Trophoblast cell (in vitro differentiated cells and primary cell): ENCODE results near the gene LRATD1.
"Not testable (repeated sequence)": the region's sequence is repeated elsewhere in the genome, so short reads cannot be mapped to it uniquely, and the experiment has no call there.

Experiments used
- DNase-seq, 2 donors: peaks; one replicate each; pipeline ENCODE4 v3.0.0-alpha.2; 2016
- H2AFZ ChIP-seq: 2 replicates; pipeline ENCODE4 v1.6.1; 2013; ENCODE audit warnings: low read length, moderate library complexity, mild to moderate bottlenecking; ENCODE audit not compliant: insufficient read depth, poor library complexity
- H2AK5ac ChIP-seq: 2 replicates; pipeline ENCODE4 v1.6.1; 2013; ENCODE audit warnings: mild to moderate bottlenecking, low read length
- H2BK120ac ChIP-seq: 2 replicates; pipeline ENCODE4 v1.6.1; 2013; ENCODE audit warnings: low read length, mild to moderate bottlenecking, moderate library complexity; ENCODE audit not compliant: insufficient read depth, poor library complexity
- H2BK12ac ChIP-seq: 2 replicates; pipeline ENCODE4 v1.6.1; 2013; ENCODE audit warnings: mild to moderate bottlenecking, low read length, moderate library complexity
- H2BK5ac ChIP-seq: 2 replicates; pipeline ENCODE4 v1.6.1; 2013; ENCODE audit warnings: low read length, low read depth, moderate library complexity, mild to moderate bottlenecking; ENCODE audit not compliant: poor library complexity
- H3K14ac ChIP-seq: 2 replicates; pipeline ENCODE4 v1.6.1; 2013; ENCODE audit warnings: mild to moderate bottlenecking, low read length
- H3K18ac ChIP-seq: 2 replicates; pipeline ENCODE4 v1.6.1; 2013; ENCODE audit warnings: mild to moderate bottlenecking, low read length
- H3K23ac ChIP-seq: 2 replicates; pipeline ENCODE4 v1.6.1; 2013; ENCODE audit warnings: low read length
- H3K27ac ChIP-seq: 2 replicates; pipeline ENCODE4 v1.5.1; 2013; ENCODE audit warnings: low read depth, mild to moderate bottlenecking, inconsistent platforms, low read length, moderate library complexity
- H3K27me3 ChIP-seq: 2 replicates; pipeline ENCODE4 v1.6.1; 2013; ENCODE audit warnings: inconsistent platforms, mild to moderate bottlenecking, low read length, moderate library complexity; ENCODE audit not compliant: insufficient read depth
- H3K36me3 ChIP-seq, 2 experiments: 1 replicate in 1 of 2; 2 replicates in 1 of 2; pipeline ENCODE4 v1.6.1; 2013; ENCODE audit warnings: low read length in 2 of 2, mild to moderate bottlenecking in 2 of 2, moderate library complexity in 1 of 2; ENCODE audit not compliant: insufficient read depth in 2 of 2, control insufficient read depth in 1 of 2
- H3K4ac ChIP-seq: 2 replicates; pipeline ENCODE4 v1.6.1; 2013; ENCODE audit warnings: low read depth, mild to moderate bottlenecking, low read length, moderate library complexity
- H3K4me1 ChIP-seq, 2 experiments: 1 replicate in 1 of 2; 2 replicates in 1 of 2; pipeline ENCODE4 v1.6.1; 2013; ENCODE audit warnings: low read length in 2 of 2, mild to moderate bottlenecking in 2 of 2, moderate library complexity in 1 of 2; ENCODE audit not compliant: insufficient read depth in 2 of 2, control insufficient read depth in 1 of 2
- H3K4me2 ChIP-seq: 2 replicates; pipeline ENCODE4 v1.6.1; 2013; ENCODE audit warnings: inconsistent platforms, mild to moderate bottlenecking, low read length, moderate library complexity
- H3K4me3 ChIP-seq: 2 replicates; pipeline ENCODE4 v1.5.1; 2013; ENCODE audit warnings: mild to moderate bottlenecking, low read depth, low read length, inconsistent platforms
- H3K79me1 ChIP-seq: one replicate; pipeline ENCODE4 v1.6.1; 2013; ENCODE audit warnings: low read length
- H3K79me2 ChIP-seq: 2 replicates; pipeline ENCODE4 v1.6.1; 2013; ENCODE audit warnings: low read length, mild to moderate bottlenecking; ENCODE audit not compliant: control insufficient read depth, insufficient read depth, poor library complexity
- H3K9ac ChIP-seq: 2 replicates; pipeline ENCODE4 v1.6.1; 2013; ENCODE audit warnings: mild to moderate bottlenecking, low read length
- H3K9me3 ChIP-seq: 2 replicates; pipeline ENCODE4 v1.6.1; 2013; ENCODE audit warnings: low read depth, mild to moderate bottlenecking, control low read depth, inconsistent platforms, low read length; ENCODE audit not compliant: insufficient read depth
- H4K12ac ChIP-seq: 2 replicates; pipeline ENCODE4 v1.6.1; 2013; ENCODE audit warnings: low read depth, mild to moderate bottlenecking, low read length, moderate library complexity
- H4K8ac ChIP-seq: 2 replicates; pipeline ENCODE4 v1.6.1; 2013; ENCODE audit warnings: low read depth, mild to moderate bottlenecking, low read length, moderate library complexity
- H4K91ac ChIP-seq: one replicate; pipeline ENCODE4 v1.6.1; 2013; ENCODE audit warnings: low read depth, mild to moderate bottlenecking, low read length, moderate library complexity
- WGBS: extraction: QIAGEN DNeasy Blood & Tissue Kit; methylation state at CpG from one replicate; pipeline ENCODE4 v1.1.7; 2013; ENCODE audit warnings: missing lambda C conversion rate; ENCODE audit not compliant: insufficient read length, insufficient coverage; ENCODE audit errors: extremely low coverage; 5-methylcytosine and 5-hydroxymethylcytosine counted together

Gene LRATD1

GRCh38 chr2:14619441-14619840 is 13.1 kb upstream of the LRATD1 start:
- no peak overlapping the region for H4K8ac ChIP-seq
- no peaks in the 10 kb centered on the region for H3K9me3 ChIP-seq
- H3K27me3 ChIP-seq: no peaks in the 10 kb centered on the region
- H2BK12ac ChIP-seq: no peak overlapping the region
- H3K79me1 ChIP-seq: no peaks in the 10 kb centered on the region
- H3K4me2 ChIP-seq: no peak overlapping the region
- no peak overlapping the region for H3K23ac ChIP-seq
- no peak overlapping the region for H2BK5ac ChIP-seq
- no peak overlapping the region for H3K14ac ChIP-seq
- H2AFZ ChIP-seq: no peak overlapping the region
- no peak for DNase-seq
- H3K79me2 ChIP-seq: no peaks in the 10 kb centered on the region
- H2AK5ac ChIP-seq: no peak overlapping the region
- H3K36me3 ChIP-seq: no peaks in the 10 kb centered on the region
- no peaks in the 10 kb centered on the region for H3K4me1 ChIP-seq
- H3K27ac ChIP-seq: no peak overlapping the region
- no peak overlapping the region for H2BK120ac ChIP-seq
- H3K18ac ChIP-seq: no peak overlapping the region
- no peak overlapping the region for H4K12ac ChIP-seq
- H3K9ac ChIP-seq: no peak overlapping the region
- no peak overlapping the region for H3K4ac ChIP-seq
- WGBS: no CpG with 5 or more reads among the region's 3 CpGs
- H4K91ac ChIP-seq: no peak overlapping the region
- H3K4me3 ChIP-seq: no peak overlapping the region

- H3K36me3 ChIP-seq: no peaks in the 10 kb centered on the region
- H3K9me3 ChIP-seq: no peaks in the 10 kb centered on the region
- no peak overlapping the region for H2BK120ac ChIP-seq
- no peak overlapping the region for H4K12ac ChIP-seq
- no peaks in the 10 kb centered on the region for H3K79me1 ChIP-seq
- no peak overlapping the region for H3K4me3 ChIP-seq
- H3K79me2 ChIP-seq: no peaks in the 10 kb centered on the region
- no peak overlapping the region for H3K23ac ChIP-seq
- H3K27me3 ChIP-seq: no peaks in the 10 kb centered on the region
- H4K91ac ChIP-seq: no peak overlapping the region
- H2BK12ac ChIP-seq: no peak overlapping the region
- H3K4me2 ChIP-seq: no peak overlapping the region
- WGBS: no CpG with 5 or more reads among the region's 1 CpG
- H3K14ac ChIP-seq: no peak overlapping the region
- H3K4me1 ChIP-seq: no peaks in the 10 kb centered on the region
- H2AFZ ChIP-seq: no peak overlapping the region
- DNase-seq: peak; percentile 69 to 91
- no peak overlapping the region for H4K8ac ChIP-seq
- no peak overlapping the region for H3K27ac ChIP-seq
- no peak overlapping the region for H3K4ac ChIP-seq
- H3K9ac ChIP-seq: no peak overlapping the region
- H3K18ac ChIP-seq: no peak overlapping the region
- no peak overlapping the region for H2BK5ac ChIP-seq
- no peak overlapping the region for H2AK5ac ChIP-seq
Measured at GRCh38 chr2:14621114-14621513, 11.4 kb upstream of the LRATD1 start.

- Histone ChIP-seq H3K4me2 (no peak overlapping the region), H2BK12ac (no peak overlapping the region), H4K91ac (no peak overlapping the region), H3K18ac (no peak overlapping the region), H3K4me1 (no peaks in the 10 kb centered on the region), H2AK5ac (no peak overlapping the region), H2BK120ac (no peak overlapping the region), H3K9me3 (no peaks in the 10 kb centered on the region), H3K79me1 (no peaks in the 10 kb centered on the region), H2BK5ac (no peak overlapping the region), H4K8ac (no peak overlapping the region), H3K9ac (no peak overlapping the region), H2AFZ (no peak overlapping the region), H3K27ac (no peak overlapping the region), H3K36me3 (no peaks in the 10 kb centered on the region), H3K27me3 (no peaks in the 10 kb centered on the region), H3K4ac (no peak overlapping the region), H3K79me2 (no peaks in the 10 kb centered on the region), H4K12ac (no peak overlapping the region), H3K4me3 (no peak overlapping the region), H3K23ac (no peak overlapping the region), H3K14ac (no peak overlapping the region)
- no CpG with 5 or more reads among the region's 6 CpGs for whole genome bisulfite sequencing
- DNase-seq: peak in 1 of 2 donors; percentile 75
Measured at GRCh38 chr2:14621906-14622549, 10.5 kb upstream of the LRATD1 start.

- H3K27me3 ChIP-seq, H2BK120ac ChIP-seq, H3K4me2 ChIP-seq, H2AK5ac ChIP-seq, H2AFZ ChIP-seq, H3K9ac ChIP-seq, H3K4me3 ChIP-seq, H4K91ac ChIP-seq, DNase-seq, H3K27ac ChIP-seq, H2BK5ac ChIP-seq, H3K79me1 ChIP-seq, H3K9me3 ChIP-seq, H3K36me3 ChIP-seq, H3K4me1 ChIP-seq, H4K8ac ChIP-seq, H3K4ac ChIP-seq, H4K12ac ChIP-seq, H3K79me2 ChIP-seq, H3K14ac ChIP-seq, H2BK12ac ChIP-seq, H3K23ac ChIP-seq, H3K18ac ChIP-seq: not testable (repeated sequence)
- WGBS: no CpG with 5 or more reads among the region's 3 CpGs
Measured at GRCh38 chr2:14622550-14622939, 10.0 kb upstream of the LRATD1 start.
